SK-N-DZ (cell line): Measurements from ENCODE around the gene DES.

Experiments used
- DNase-seq: peaks from one replicate; pipeline ENCODE4 v3.0.0-alpha.2; 2015; ENCODE audit warnings: low spot score

Gene DES

DNA sequence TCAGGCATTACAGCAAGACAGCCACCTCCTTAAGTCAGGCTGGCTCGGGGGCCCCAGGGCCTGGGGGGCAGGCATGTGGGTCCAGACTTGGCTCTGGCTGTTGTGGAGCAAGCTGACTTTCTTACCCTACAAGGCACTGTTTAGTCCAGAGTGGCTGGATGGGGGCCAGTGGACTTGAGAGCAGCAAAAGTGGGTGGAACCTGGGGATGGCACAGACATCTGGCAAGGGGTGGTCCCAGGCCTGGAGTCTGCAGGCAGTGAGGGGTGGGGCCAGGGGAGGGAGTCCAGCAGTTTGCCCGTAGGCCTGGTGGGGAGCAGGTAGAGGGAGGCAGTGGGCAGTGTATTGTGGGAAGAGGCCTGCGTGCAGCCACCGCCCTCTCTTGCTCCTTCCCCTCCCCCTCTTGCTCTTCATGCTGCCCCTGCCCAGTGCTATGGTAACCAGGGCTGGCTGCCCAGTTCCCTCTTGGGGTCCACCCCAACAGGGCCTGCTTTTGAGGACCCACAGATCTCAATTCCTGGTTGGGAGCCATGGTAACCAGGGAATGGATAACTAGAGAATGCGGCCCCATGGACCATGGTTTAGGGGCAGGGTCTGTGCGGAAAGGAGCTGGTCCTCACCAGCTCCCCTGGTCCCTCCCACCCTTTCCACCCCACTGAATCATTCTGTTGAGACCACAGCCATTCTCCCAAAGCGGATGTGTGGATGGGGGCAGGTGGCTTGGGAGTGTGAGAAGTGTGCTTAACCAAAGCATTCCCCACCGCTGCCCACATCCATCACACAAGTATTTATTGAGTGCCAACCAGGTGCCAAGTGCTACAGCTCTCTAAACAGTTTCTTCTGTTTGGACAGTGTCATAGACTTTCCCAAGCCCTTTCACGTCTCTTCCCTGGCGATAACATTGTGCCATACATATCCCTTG, 35.8 kb downstream of the DES start:
- DNase-seq = peak; percentile 74

DNA sequence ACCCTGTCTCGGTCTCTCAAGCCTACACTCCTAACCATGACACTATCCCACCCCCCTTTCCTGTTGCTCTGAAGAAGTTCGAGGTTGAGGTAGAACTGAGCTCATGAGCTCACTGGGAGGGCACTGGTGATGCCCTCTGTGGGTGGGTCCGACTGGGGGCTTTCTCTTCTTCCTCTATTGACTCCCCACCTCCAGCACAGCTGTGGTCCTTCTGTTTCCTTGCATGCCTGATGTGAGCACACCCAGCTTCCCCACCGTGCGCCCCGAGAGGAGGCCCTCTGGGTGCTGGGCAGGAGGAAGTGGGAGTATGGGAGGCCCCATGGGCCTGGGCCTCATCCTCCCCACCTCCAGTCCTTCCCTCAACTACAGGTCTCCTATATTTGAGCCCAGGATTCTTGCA, 37.4 kb downstream of the DES start:
- no peak for DNase-seq

DNA sequence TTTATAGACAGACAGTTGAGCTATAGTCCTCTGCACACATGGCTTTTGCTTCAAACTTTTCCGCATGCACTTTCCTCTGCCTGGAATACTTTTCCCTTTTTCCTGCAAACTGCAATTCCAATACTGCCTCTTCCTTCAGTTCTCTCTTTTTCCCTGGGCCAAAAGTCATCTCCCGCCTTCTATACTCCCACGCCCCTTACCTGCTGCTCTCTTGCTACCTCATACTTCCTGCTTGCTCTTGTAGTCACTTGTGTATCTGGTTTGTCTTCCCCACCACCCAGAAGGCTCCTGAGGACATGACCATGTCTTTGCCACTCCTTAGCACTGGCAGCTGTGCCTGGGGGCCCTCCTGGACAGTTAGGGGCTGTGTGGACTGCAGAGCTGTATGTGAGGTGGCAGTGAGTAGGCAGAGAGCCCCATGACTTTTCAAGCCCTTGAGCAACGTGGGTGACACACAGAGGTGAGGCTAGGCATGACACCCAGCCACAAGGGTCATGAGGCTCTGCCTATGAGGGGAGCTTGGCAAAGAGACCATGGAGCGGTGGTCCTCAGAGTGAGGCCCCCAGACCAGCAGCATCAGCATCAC, 39.7 kb downstream of the DES start:
- DNase-seq = peak; percentile 43

DNA sequence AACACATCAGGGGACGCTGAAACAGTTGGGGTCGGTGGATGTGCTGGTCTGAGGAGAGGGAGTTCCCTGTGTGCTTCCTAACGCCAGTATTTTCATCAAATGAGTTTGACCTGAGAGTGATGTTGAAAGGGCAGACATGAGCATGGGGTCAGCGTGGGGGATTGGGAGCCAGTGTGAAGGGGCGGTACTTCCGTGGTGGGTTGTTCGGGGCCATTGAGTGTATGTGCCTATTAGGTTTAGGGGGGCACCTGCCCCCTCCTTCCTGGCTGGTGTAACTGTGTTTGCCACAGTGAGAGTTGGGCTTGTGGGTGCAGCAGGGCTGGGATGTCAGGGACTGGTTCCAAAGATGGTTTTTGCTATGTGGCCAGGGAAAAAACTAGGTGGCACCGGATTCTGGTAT, 40.8 kb downstream of the DES start:
- no peak for DNase-seq

DNA sequence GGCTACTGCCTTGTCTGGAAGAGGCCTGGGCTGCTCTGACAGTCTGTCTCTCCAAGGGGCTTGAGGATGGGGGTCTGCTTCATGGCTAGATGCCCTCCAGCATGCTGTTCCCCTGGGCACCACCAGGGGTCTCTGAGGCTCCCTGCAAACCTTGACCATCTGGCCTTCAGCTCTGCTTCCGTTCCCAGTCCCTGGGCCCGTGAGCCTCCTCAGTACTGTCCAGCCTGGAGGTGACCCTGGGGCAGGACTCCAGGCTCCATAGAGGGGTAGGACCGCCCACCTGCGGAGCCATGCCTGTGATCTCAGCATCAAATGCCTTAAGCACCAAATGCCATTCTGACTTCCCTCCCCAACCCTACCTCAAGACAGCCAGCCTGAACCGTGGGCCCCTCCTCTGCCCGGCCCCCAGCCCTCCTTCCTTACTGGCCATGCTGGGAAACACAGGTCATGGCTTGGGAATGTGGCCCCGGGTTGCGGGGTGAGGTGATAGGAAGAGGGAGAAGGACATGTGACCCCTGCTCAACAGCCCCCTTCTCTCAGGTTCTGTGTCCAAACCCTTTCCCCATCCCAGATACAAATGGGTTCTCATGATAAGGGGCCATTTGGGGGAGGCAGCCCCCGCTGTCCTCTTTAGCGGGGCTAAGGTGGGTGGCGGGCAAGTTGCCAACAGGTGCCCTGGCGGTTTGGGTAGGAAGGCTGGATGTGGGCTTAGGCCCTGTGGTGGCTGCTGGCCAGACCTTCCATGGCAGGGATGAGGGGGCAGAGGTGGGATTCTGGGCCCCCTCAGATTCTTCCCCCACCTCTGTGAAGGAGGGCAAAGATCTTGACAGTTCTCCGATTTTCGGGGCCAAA, 41.5 kb downstream of the DES start:
- DNase-seq = peak; percentile 83

DNA sequence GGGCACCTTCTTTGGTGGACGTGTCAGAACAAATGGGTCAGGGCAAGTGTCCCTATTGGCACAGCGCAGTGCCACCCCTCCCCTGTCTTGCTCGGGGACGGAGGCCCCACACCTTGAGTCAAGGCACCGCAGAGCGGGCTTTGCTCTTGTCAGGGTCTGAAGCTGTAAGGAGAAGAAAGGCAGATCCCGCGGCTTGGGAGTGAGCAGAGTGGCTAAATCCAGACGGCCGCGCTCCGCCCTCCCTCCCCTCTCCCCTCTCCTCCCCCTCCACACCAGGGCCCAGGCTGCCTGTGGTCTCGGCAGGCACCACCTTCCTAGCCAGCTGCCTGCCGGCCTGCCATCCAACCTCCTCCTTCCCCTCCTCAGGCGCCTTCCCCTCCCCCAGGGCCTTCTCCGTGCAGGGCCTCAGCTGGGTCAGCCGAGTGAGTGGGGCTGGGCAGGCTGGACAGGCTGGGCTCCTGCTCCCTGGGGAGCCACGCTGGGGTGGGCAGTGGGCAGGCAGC, 42.3 kb downstream of the DES start:
- DNase-seq = peak; percentile 90

DNA sequence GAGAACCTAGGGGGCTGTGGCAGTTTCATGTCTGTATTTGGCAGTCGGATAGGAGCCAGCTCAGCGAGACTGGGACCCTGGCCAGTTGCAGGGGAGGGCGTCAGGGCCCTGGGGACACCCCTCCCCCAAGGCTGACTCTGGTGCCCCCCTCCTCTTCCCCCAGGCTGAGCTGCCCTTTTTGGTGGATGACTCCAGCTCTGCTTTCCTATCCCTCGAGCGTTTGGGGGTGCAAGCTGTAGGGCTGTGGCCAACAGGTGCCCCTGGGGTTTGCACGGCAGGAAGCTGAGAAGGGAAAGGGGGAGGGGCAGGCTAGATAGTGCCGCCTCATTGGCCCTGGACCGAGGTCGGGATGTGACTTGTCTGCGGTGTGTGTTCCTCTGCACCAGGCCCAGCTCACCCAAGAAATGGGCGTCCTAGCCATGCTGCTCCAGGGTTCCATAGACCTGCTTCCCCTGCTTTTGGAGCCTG, 42.9 kb downstream of the DES start:
- DNase-seq = peak; percentile 49

DNA sequence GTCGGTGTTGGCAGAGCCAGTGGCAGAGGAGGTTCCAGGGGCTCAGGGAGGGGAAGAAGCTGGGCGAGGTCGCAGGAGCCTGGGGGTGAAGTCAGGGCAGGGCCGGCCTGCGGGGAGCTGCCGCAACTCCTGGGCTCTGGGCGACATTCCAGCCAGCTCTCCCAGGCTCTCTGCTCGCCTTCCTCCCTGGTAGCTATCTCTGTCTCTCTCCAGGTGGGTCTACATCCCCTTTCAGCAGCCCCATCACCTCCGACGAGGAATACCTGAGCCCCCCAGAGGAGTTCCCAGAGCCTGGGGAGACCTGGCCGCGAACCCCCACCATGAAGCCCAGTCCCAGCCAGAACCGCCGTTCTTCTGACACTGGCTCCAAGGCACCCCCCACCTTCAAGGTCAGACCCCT, 43.5 kb downstream of the DES start:
- no peak for DNase-seq

DNA sequence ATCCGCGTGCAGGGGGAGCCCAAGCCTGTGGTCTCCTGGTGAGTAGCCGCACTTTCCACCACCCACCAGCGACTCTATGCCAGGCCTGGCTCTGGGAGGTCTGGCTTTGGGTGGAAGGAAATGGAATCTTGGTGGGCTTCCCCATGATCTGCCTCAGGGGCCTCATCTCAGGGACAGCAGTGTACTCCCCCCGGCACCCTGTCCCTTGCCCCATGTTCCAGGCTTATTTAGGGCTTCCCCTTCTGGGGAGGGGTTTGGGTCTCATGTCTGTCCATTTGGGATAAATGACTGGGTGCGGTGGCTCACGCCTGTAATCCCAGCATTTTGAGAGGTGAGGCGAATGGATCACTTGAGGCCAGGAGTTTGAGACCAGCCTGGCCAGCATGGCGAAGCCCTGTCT, 44.2 kb downstream of the DES start:
- no peak for DNase-seq

DNA sequence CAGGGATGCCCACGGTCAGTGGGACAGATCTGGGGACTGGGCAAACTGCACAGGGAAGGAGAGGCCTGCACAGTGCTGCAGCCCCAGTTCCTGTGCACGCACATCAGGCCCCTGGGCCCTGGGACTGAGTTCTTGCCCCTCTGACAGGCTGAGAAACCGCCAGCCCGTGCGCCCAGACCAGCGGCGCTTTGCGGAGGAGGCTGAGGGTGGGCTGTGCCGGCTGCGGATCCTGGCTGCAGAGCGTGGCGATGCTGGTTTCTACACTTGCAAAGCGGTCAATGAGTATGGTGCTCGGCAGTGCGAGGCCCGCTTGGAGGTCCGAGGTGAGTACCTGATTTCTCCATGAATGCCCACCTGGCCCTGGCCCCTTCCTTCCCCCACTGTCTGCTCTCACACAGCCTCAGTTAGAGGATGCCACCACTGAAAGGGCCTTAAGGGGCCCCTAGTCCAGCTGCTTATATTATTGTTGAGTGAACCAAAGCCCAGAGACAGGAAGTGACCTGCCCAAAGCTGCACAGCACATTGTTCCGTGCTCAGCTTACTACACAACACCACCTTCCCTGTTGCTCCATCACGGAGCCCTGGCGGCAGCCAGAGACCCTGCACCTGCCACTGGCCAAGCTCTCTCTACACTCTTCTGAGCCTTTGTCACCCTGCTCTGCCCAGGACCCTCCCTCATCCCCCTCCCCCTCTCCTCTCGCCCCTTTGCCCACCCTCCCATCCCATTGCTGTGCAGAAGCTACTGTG, 46.3 kb downstream of the DES start:
- DNase-seq = no peak

DNA sequence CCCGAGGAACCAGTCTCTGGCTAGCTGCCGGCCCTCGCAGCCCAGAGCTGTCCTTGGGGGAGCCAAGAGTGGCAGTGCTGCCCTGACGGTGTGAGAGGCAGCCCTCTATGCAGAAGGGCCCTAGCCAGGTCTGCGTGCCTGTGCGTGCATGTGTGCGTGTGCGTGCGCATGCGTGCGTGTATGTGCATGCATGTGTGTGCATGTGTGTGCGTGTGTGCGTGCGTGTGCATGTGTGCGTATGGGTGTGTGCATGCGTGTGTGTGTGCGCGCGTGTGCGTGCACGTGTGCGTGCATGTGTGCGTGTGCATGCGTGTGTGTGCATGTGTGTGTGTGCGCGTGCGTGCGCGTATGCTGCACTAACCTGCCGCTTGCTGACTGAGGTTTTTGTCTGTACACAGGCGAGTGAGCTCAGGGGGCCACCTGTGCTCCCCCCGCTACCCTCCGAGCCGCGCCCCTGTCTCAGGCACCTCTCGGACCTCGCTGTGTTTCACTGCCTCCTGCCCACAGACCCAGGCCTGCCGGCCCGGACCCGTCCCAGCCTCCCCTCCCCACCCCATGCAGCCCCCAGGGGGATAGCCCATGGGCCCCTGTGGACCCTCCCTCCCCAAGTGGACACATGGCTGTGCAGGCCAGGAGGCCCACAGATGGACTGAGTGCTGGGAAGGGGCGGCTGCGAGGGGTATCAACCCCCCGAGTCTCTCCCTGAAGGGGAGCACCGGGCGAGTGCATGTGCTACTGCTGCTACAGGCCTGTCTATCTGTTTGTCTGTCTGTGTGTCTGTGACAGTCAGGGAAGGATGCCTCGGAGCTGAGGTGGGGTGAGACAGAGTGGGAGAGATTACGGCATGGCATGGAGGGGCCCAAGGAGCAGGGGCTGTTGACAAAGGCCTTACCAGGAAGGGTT, 47.7 kb downstream of the DES start:
- DNase-seq = no peak

DNA sequence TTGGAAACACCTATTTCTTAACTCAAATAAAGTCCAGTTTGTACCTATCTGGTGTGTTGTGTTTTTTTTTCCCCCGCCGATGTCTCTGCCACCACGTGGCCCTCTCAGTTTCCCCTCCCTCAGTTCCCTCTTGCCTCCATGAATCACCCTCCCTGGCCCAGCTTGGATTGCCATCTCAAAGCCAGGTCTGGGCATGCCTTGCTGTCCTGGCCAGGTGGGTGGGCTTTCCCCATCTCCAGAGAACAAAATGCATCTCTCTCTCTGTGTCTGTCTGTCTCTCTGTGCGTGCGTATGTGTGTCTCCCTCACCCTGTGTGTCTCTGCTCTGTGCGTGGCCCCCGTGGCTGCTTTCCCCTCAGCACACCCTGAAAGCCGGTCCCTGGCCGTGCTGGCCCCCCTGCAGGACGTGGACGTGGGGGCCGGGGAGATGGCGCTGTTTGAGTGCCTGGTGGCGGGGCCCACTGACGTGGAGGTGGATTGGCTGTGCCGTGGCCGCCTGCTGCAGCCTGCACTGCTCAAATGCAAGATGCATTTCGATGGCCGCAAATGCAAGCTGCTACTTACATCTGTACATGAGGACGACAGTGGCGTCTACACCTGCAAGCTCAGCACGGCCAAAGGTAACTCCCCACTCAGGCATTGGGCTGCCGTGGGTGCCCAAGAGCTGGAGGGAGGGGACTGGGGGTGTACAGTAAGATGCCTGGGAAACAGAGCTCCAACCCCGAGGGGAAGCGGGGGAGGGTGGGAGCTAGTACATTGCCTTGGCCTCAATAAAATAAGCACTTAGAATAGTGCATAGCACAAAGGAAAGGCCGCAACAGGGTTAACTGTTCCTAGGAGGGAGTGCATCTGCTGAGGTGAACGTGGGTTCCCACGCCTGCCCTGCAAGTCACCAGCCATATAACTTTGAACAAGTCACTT, 48.9 kb downstream of the DES start:
- DNase-seq = no peak

DNA sequence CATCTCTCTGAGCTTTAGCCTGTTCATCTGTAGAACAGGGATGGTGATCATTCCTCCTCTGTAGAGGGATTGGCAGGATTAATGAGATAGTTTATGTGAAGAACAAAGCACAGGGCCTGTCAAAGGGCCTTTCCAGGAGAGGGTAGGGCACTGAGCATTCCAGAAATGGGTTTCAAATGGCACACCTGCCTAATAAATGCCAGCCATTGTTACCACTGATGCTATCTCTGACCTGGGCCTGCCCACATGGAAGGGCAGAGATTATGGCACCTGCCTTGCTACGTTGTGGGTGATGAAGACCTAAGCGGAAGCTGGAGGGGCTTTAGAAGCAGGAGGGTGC, 49.5 kb downstream of the DES start:
- no peak for DNase-seq

DNA sequence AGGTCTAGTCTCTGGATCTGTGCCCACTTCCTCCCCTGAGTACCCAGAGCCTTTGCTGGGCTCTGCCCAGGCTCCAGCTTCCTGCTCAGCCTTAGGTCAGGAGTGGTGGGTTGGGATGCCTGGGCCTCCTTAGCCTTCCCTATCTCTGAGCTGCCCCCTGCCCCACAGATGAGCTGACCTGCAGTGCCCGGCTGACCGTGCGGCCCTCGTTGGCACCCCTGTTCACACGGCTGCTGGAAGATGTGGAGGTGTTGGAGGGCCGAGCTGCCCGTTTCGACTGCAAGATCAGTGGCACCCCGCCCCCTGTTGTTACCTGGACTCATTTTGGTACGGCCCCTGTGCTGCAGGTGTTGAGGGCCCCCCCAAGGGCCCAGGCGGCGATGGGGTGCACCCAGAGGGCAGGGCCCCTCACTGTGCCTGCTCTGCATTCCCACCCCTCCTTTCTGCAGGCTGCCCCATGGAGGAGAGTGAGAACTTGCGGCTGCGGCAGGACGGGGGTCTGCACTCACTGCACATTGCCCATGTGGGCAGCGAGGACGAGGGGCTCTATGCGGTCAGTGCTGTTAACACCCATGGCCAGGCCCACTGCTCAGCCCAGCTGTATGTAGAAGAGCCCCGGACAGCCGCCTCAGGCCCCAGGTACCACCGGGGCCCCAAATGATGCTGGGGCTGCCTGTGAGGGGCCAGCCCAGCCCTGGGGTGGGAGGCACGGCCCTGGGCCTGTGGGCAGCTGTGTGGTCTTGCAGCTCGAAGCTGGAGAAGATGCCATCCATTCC, 50.4 kb downstream of the DES start:
- no peak for DNase-seq

DNA sequence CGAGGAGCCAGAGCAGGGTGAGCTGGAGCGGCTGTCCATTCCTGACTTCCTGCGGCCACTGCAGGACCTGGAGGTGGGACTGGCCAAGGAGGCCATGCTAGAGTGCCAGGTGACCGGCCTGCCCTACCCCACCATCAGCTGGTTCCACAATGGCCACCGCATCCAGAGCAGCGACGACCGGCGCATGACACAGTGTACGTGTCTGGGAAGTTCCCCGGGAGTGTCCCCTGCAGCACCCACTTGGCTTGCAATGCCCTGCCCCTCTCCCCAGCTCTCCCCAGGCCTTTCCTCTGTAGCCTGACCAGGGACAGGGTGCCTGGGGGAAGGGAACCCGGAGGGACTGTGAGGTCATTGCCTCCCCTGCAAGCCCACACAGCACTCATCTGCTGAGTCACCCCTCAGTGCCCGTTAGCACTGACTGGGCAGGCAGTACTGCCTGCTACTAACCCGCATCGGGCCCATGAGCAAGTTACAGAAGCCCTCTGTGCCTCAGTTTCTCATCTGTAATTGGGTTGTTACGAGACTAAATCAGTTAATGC, 51.1 kb downstream of the DES start:
- DNase-seq = no peak

DNA sequence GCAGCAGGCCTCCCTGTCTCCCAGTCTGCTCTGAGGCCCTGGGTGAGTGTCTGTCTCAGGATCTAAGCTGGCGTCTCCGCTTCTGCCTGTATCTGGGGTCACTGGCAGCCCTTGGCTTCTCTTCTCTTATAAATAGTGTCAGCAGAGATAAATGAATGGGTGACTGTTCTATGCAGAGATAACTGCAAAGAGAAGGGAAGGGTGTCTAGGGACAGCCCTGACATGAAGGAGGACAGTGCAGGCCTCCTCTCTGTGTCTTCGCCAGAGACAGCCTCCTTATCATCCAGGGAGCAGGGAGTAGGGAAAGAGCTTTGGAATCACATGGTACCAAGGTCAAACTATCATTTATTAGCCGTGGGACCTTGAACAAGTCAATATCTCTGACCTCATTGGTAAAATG, 52.3 kb downstream of the DES start:
- DNase-seq = no peak

DNA sequence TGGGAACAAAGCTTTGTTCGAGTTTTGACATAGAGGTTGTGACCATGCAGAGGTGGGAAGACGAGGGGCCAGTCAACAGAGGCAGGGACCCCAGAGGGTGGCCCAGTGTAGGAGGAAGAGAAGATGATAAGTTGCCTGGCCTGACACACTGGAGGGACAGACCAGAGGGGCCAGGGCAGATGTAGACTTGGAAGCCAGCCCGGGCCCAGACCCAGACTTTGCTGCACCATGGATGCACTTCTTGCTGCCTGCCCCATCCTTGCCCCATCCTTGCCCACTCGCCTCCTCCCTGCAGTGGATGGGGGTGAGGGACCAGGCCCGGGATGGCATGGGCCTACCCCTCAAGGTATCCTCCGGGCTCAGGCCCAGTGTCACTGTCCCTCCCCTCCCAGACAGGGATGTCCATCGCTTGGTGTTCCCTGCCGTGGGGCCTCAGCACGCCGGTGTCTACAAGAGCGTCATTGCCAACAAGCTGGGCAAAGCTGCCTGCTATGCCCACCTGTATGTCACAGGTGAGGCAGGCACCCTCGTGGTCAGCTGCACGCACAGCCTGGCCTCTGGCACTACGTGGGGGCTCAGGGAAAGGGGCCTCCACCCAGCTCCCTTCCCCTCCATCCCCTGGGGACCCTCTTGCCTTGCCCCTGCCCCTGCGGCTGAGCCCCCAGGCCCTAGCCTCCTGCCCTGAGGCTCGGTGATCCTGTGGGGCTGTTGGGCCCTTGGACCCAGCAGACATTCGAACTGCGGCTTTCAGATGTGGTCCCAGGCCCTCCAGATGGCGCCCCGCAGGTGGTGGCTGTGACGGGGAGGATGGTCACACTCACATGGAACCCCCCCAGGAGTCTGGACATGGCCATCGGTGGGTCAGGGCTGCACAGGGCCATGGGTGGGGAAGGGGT, 53.5 kb downstream of the DES start:
- DNase-seq = no peak
